HG03095 (cell line): ENCODE measurements around the gene PHACTR1.
"Not testable (repeated sequence)": the region's sequence is repeated elsewhere in the genome, so short reads cannot be mapped to it uniquely, and the experiment has no call there.

Source experiments
- ATAC-seq: cut with Tn5 transposase; IDR thresholded peaks from one replicate; pipeline ENCODE4 v1.9.1; 2021; ENCODE audit warnings: moderate library complexity; ENCODE audit not compliant: unreplicated experiment

The PHACTR1 gene

GRCh38 chr6:12748815-12749521, 32.4 kb downstream of the PHACTR1 start:
- ATAC-seq, result no peak

DNA sequence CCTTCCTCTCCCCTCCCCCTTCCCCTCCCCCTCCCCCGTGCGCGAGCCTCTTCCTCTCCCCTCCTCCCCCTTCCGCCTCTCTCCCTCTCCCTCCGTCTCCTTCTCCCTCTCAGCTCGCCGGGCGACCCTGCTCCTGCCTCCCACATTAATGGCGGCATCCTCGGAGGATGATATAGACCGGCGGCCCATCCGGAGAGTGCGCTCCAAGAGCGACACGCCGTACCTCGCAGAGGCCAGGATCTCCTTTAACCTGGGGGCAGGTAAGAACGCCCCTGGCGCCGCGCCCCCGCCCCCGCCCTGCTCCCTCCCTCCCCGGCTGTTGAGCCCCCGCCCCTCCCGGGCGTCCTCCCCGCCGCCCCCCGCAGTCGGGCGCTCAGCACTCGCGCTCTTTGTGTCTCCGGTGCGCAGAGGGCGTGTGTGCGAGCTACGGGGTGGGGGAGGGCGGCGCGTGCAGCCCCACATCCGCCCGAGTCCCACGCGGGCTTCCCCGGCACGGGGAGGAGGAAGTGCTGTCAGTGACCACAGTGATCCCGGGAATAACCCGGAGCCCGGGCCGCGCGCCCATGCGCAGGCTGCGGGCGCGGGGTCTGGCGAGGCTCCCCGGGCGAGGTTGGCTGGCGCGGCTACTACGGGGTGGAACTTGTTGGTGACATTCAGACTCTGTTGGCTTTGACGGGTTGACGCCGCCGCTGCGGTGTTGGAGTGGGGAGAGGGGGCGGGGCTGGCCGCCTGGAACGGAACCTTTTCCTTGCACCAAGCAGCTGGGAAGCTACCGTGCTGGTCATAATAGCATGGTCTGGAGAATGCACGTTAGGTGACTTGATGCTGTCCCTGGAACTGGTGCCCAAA, 33.2 kb downstream of the PHACTR1 start:
- ATAC-seq, result no peak

GRCh38 chr6:12750416-12750815, 33.8 kb downstream of the PHACTR1 start:
- no peak for ATAC-seq

DNA sequence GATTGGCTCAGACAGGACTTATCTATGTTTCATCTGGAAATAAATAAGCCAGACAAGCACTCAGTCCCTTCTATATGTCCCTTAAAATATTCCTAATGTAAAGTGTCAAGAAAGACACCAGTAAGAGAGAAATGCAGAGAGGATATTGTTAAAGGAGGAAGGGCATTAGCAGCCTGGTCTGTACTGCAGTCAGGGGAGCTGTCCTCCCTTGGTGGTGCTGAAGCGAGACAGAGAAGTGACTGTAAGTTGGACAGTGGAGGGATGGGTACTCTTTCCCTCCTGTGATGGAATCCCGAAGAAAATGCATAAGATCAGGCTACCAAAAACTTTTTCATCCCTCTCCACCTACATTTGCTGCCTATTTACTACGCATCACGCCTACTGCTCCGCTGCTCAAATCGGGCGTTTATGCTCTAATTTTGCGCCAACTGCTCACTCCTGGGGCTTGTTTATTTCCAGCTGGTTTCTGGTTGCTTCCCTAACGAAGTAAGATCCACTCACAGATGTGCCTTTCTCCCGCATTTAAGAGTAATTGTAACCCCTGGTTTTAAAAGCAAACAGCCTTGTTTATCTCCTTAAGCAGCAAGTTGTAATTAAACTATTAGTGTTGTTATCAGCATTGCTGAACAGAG, 35.2 kb downstream of the PHACTR1 start:
- ATAC-seq, result no peak

DNA sequence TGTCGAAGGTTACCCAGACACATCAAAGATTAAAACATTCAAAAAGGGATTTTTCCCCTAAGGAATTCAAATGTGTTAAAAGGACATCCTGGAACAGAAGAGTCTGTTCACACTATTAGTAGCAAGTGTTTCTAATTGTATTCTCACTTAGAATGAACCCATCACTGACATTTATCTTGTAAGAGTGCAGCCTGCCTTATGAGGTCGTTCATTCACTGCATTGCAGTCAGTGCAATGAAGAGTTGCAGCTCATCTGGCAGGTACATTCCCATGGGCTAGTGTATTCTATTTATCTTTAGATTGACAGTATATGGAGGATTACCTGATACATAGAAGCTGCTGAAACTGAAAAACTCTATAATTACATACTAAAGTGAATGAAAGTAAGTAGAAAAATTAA, 36.5 kb downstream of the PHACTR1 start:
- no peak for ATAC-seq

GRCh38 chr6:12760226-12760625, 43.7 kb downstream of the PHACTR1 start:
- ATAC-seq, result no peak

- ATAC-seq, result no peak
Measured at GRCh38 chr6:12760911-12761310, 44.3 kb downstream of the PHACTR1 start.

GRCh38 chr6:12761376-12762115, 45.0 kb downstream of the PHACTR1 start:
- ATAC-seq, result no peak

DNA sequence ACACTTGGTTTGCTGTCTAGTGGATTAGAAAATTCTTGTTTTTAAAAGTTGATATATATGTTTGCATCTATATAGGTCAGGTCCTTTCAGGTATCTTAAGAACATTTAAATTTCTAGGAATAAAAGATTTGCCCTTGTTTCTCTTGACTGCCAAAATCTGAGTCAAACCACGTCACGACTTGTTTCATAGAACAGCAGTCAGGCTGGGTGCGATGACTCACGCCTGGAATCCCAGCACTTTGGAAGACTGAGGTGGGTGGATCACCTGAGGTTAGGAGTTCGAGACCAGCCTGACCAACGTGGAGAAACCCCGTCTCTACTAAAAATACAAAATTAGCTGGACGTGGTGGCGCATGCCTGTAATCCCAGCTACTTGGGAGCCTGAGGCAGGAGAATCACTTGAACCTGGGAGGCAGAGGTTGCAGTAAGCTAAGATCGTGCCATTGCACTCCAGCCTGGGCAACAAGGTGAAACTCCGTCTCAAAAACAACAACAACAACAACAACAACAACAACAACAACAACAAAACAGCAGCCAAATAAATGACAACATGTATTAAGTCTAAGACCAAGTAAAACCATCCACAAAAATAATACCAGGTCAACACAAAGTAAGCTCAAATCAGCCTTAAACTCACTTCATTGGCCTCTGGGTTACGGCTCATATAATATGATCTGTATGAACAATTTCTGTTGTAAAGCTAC, 46.3 kb downstream of the PHACTR1 start:
- not testable (repeated sequence) for ATAC-seq

DNA sequence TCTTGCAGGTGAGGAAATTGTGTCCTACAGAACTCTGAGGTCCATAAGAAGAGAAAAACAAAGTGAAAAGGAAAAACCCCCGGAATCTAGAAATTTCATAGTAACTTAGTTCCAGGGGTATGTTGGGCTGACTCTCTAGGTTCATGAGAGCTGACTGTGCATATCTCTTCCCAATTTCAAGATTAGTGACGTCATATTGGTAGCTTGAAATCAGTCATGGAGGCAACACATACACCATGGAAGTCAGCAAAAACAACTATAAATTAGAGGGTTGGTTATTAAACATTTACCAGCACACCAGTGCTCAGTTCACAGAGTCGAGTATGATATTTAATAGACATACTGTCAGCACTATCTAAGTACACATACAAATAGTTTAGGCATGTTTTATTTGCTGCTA, 49.8 kb downstream of the PHACTR1 start:
- ATAC-seq, result no peak

GRCh38 chr6:12767016-12767415, 50.4 kb downstream of the PHACTR1 start:
- no peak for ATAC-seq

DNA sequence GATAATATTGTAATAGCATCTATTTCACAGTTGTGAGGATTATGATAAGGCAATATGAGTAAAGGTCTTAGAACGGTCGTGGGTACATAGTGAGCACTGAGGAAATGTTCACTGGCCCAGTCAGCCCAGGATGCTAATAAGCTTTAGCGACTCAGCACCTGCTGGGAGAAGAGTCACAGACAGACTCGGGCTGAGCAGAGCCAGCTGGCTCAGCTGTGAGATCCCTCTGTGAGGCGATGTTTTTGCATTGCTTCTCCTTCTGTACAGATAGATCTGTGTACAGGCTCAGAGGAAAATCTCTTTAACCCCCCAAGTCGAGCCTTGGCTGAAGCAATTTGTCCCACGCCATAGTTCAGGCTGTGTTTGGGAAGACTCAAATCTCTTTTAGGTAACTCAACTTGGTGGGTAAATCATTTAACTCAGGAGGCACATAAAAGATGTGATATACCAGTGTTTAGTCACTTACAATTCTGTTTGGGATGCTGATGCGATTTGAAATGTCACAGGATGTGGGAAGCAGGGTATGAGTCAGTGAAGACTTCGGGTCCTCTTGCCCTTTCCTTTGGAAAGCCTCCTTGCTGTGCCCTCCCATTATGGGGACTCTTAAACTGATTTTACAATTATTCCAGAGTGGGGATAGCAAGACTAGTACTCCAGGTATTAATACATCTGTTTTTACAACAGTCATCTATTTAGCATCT, 53.1 kb downstream of the PHACTR1 start:
- no peak for ATAC-seq

- ATAC-seq, result no peak
Measured at GRCh38 chr6:12772416-12772815, 55.8 kb downstream of the PHACTR1 start.

DNA sequence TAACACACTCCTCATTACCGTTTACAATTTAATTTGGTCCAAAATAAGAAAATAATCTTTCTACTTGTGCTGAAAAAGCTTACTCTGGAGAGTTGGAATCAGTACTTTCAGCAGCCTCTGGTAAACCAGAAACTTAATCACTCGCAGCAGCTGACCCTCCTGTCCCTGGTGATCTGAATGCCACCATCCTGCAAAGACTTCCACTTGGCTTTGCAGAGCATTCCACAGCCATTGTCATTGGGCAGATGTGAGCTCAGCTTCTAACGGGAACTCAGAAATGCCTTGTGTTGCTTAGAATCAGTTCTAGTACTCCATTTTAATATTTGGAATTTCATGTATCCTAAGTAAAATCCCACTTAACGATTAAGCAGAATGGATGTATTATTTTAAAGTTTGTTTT, 59.7 kb downstream of the PHACTR1 start:
- no peak for ATAC-seq

DNA sequence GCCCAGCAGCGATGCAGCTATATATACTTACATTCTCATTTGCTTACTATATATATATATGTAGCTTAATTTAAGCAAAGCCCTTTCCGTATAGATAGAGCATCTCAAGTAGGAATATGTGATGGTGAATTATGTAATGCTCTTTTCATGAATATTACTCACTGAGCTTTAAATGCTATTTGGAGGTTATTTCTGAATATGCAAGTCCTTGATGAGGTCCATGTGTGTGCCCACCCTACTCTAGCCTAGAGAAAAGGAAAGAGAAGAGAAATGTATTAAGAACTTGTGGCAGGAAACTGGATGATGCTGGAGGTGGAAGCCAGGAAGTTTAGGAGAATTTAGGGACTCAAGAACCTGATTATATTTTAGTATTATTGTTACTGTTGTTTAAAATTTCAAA, 63.2 kb downstream of the PHACTR1 start:
- no peak for ATAC-seq

DNA sequence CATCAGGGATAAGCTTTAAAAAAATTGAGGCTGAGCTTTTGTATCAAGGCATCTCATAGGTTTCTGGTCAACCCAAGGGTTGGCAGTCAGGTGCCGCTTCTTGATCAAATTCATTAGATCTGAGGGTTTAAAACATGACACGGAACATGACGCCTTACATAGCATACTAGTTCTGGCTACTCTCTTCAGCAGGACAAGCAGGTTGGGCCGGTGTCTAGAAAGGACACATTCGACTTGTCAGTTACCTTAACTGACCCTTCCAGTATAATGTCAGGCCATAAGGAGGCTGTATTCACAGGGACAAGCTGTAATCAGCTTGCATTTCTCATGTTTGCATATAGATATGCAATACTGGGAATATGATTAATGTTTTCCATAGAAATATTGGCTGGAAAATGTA, 65.6 kb downstream of the PHACTR1 start:
- ATAC-seq, result no peak

GRCh38 chr6:12785301-12785700, 68.7 kb downstream of the PHACTR1 start:
- no peak for ATAC-seq

GRCh38 chr6:12785921-12786320, 69.4 kb downstream of the PHACTR1 start:
- ATAC-seq, result no peak

GRCh38 chr6:12791371-12791770, 74.8 kb downstream of the PHACTR1 start:
- ATAC-seq, result no peak

DNA sequence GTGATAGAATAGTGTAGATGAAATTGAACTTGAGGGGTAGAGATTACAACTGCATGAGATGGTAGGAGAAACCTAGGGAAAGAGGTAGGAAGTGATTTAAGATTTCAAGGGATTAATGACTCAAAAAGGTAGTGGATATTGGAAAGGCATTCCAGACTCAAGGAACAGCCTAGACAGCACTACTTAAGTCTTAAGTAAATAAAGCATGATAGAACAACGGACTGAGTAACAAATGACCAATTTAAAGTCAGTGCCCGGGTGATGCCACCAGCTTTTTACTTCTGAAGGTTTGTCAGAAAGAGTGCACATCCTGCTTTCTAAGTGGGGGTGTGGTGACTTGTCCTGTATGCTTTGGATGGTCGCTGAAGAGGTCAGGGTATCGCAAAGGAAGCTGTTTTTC, 81.8 kb downstream of the PHACTR1 start:
- no peak for ATAC-seq
